Measurements from ENCODE around the gene FBF1.
A peak's percentile ranks its signal among the peaks of the same experiment; 100 is the strongest.
"Not testable (repeated sequence)": the region's sequence is repeated elsewhere in the genome, so short reads cannot be mapped to it uniquely, and the experiment has no call there.

FBF1 gene

GRCh38 chr17:75892556-75893224 lies 48.2 kb downstream of the FBF1 start:
- DNase-seq, result no peak

- no peak for DNase-seq
These were observed 49.0 kb downstream of the FBF1 start for GRCh38 chr17:75891605-75892555.

- DNase-seq, result no peak
These were observed 49.7 kb downstream of the FBF1 start for GRCh38 chr17:75891022-75891604.

GRCh38 chr17:75889454-75889853 lies 51.4 kb downstream of the FBF1 start:
- DNase-seq, result no peak

- no peak for DNase-seq
These were observed 52.4 kb downstream of the FBF1 start for GRCh38 chr17:75888484-75888883.

- DNase-seq, result not testable (repeated sequence)
These were observed 55.0 kb downstream of the FBF1 start for GRCh38 chr17:75885860-75886259.

GRCh38 chr17:75885431-75885830 lies 55.4 kb downstream of the FBF1 start:
- DNase-seq, result no peak

- no peak for DNase-seq
These were observed 59.0 kb downstream of the FBF1 start for GRCh38 chr17:75881678-75882454.

GRCh38 chr17:75880266-75880665 lies 60.6 kb downstream of the FBF1 start:
- DNase-seq, result no peak

- DNase-seq, result no peak
These were observed 62.5 kb downstream of the FBF1 start, which contains the start of gene TRIM47 for GRCh38 chr17:75878174-75878998. TRIM47 (minus strand) TSS chr17:75878581; CDS start chr17:75878548, 33 bp downstream.

- DNase-seq, result peak; percentile 67
These were observed 63.1 kb downstream of the FBF1 start for GRCh38 chr17:75877752-75878173.

GRCh38 chr17:75876938-75877751 lies 63.7 kb downstream of the FBF1 start:
- DNase-seq, result peak; percentile 32

- DNase-seq, result peak; percentile 61
These were observed 64.5 kb downstream of the FBF1 start for GRCh38 chr17:75876190-75876937.

GRCh38 chr17:75875940-75876189 lies 65.0 kb downstream of the FBF1 start:
- DNase-seq, result no peak

- DNase-seq, result no peak
These were observed 65.5 kb downstream of the FBF1 start for GRCh38 chr17:75875182-75875939.

- DNase-seq, result no peak
These were observed 66.3 kb downstream of the FBF1 start for GRCh38 chr17:75874323-75875181.

- DNase-seq, result no peak
These were observed 67.1 kb downstream of the FBF1 start for GRCh38 chr17:75873587-75874322.

All from stimulated activated CD4-positive, alpha-beta T cell treated with anti-CD3 and anti-CD28 coated beads, Interleukin-12 subunit alpha, Interleukin-12 subunit beta, amount 100 ng/mL, for 4 hours (primary cell).